Endothelial cell of umbilical vein (primary cell): ENCODE results near the gene ZBP1. TPM values are rescaled to one million over a fixed set of nuclear protein-coding genes. Genes with fewer than 3 reads are reported as not detected.

ENCODE experiments used
- BruUV-seq: library from RNA; stranded (reverse); fragments of 400-500 nt; replicated peaks from 2 replicates; lab custom pipeline; 2021; lab: Mats Ljungman, UMichigan
- CTCF ChIA-PET: fragments of 300-600, 350-600 bp; sonication (Branson Sonifier 250); formaldehyde crosslinking; loops from one replicate; lab custom pipeline; 2021; ENCODE audit warnings: antibody characterized with exemption, inconsistent platforms; lab: Charles Lee
- POLR2A ChIA-PET: fragments of 300-600, 350-600 bp; sonication (Branson Sonifier 250); formaldehyde crosslinking; loops from one replicate; lab custom pipeline; 2021; ENCODE audit warnings: antibody characterized with exemption, inconsistent platforms; lab: Charles Lee
- DNase-seq: peaks from one replicate; pipeline ENCODE4 v3.0.0-alpha.2; 2011; ENCODE audit warnings: low read depth, low spot score
- FAIRE-seq: peaks from 2 replicates; lab custom pipeline; 2011; peaks lifted over from hg19 to GRCh38; lab: Jason Lieb, UNC
- H2AFZ ChIP-seq: 2 replicates; pipeline ENCODE4 v1.6.0; 2012; ENCODE audit warnings: low read depth, low read length, control low read depth, inconsistent platforms
- H3K27ac ChIP-seq: 2 replicates; pipeline ENCODE4 v1.5.1; 2011; ENCODE audit warnings: low read depth, mild to moderate bottlenecking, control low read depth, low read length, moderate library complexity; ENCODE audit not compliant: insufficient read depth
- H3K27me3 ChIP-seq, 2 experiments: 2 replicates each; pipeline versions ENCODE4 v1.6.0 to v1.6.1; 2011; ENCODE audit warnings: low read length in 2 of 2, mixed read lengths in 1 of 2; ENCODE audit not compliant: control insufficient read depth in 2 of 2, insufficient read depth in 2 of 2
- H3K36me3 ChIP-seq, 2 experiments: 2 replicates in 1 of 2; 3 replicates in 1 of 2; pipeline ENCODE4 v1.5.1; 2011; ENCODE audit warnings: low read length in 2 of 2, mild to moderate bottlenecking in 1 of 2, moderate library complexity in 1 of 2; ENCODE audit not compliant: control insufficient read depth in 2 of 2, insufficient read depth in 2 of 2; ENCODE audit errors: extremely low read depth in 1 of 2
- H3K4me1 ChIP-seq: 3 replicates; pipeline ENCODE4 v1.5.1; 2011; ENCODE audit warnings: mild to moderate bottlenecking, low read length; ENCODE audit not compliant: control insufficient read depth, insufficient read depth; ENCODE audit errors: extremely low read depth
- H3K4me2 ChIP-seq: 2 replicates; pipeline ENCODE4 v1.6.1; 2011; ENCODE audit warnings: low read length, control low read depth, mixed read lengths; ENCODE audit not compliant: insufficient read depth
- H3K4me3 ChIP-seq, 3 experiments: fragments of 200-600 bp in 1 of 3; sonication (generic), shearing (Covaris generic) in 1 of 3; replicated peaks in 1 of 3; 2 replicates each; pipeline ENCODE4 v1.5.1; 2011 to 2016; ENCODE audit warnings: control low read depth in 3 of 3, low read length in 3 of 3, mild to moderate bottlenecking in 2 of 3, inconsistent platforms in 1 of 3, low read depth in 1 of 3, moderate library complexity in 1 of 3; ENCODE audit not compliant: insufficient read depth in 1 of 3
- H3K79me2 ChIP-seq: 2 replicates; pipeline ENCODE4 v1.6.0; 2012; ENCODE audit warnings: low read length, inconsistent platforms; ENCODE audit not compliant: control insufficient read depth, insufficient read depth
- H3K9ac ChIP-seq: replicated peaks from 2 replicates; pipeline ENCODE3; 2011; ENCODE audit warnings: low read length, control low read depth; ENCODE audit not compliant: insufficient read depth; ENCODE audit errors: extremely low read depth
- H3K9me1 ChIP-seq: replicated peaks from 3 replicates; pipeline ENCODE4 v1.6.0; 2011; ENCODE audit warnings: mild to moderate bottlenecking, low read length; ENCODE audit not compliant: control insufficient read depth, insufficient read depth; ENCODE audit errors: extremely low read depth
- H3K9me3 ChIP-seq: replicated peaks from 2 replicates; pipeline ENCODE4 v1.5.1; 2012; ENCODE audit warnings: low read length, inconsistent platforms; ENCODE audit not compliant: control insufficient read depth, insufficient read depth
- H4K20me1 ChIP-seq: replicated peaks from 2 replicates; pipeline ENCODE3; 2011; ENCODE audit warnings: mild to moderate bottlenecking, low read length; ENCODE audit not compliant: control insufficient read depth, insufficient read depth; ENCODE audit errors: extremely low read depth
- CTCF ChIP-seq, 2 donors: IDR thresholded peaks; 1 replicate in 1 of 2; 2 replicates in 1 of 2; pipeline ENCODE4 v1.5.1; 2011; ENCODE audit warnings: low read length in 2 of 2, mild to moderate bottlenecking in 2 of 2, moderate library complexity in 2 of 2, control low read depth in 1 of 2, inconsistent platforms in 1 of 2, low read depth in 1 of 2; ENCODE audit not compliant: insufficient read depth in 1 of 2; ENCODE audit errors: extremely low read depth in 1 of 2
- EZH2 ChIP-seq: IDR thresholded peaks from 2 replicates; pipeline ENCODE4 v1.6.1; 2012; ENCODE audit warnings: borderline replicate concordance, low read depth, mild to moderate bottlenecking, moderate library complexity, low read length, inconsistent platforms; ENCODE audit not compliant: severe bottlenecking
- FOS ChIP-seq: IDR thresholded peaks from 2 replicates; pipeline ENCODE4 v1.6.1; 2011; ENCODE audit warnings: mild to moderate bottlenecking, low read length, moderate library complexity, borderline replicate concordance; ENCODE audit not compliant: insufficient read depth
- GATA2 ChIP-seq: IDR thresholded peaks from 2 replicates; pipeline ENCODE4 v1.7.0; 2011; ENCODE audit warnings: low read depth, mild to moderate bottlenecking, moderate library complexity, mixed read lengths, low read length; ENCODE audit not compliant: insufficient read length, insufficient read depth
- JUN ChIP-seq: IDR thresholded peaks from 2 replicates; pipeline ENCODE4 v1.6.1; 2011; ENCODE audit warnings: borderline replicate concordance, low read depth; ENCODE audit not compliant: insufficient read length, insufficient read depth
- MAX ChIP-seq: IDR thresholded peaks from 2 replicates; pipeline ENCODE4 v1.6.1; 2011; ENCODE audit not compliant: insufficient read depth, insufficient read length
- MYC ChIP-seq: IDR thresholded peaks from one replicate; pipeline ENCODE4 v1.6.1; 2011; ENCODE audit warnings: mild to moderate bottlenecking, low read depth, low read length
- POLR2A ChIP-seq: IDR thresholded peaks from 2 replicates; pipeline ENCODE4 v1.6.1; 2012; ENCODE audit warnings: low read depth, mild to moderate bottlenecking, control low read depth, low read length
- POLR2AphosphoS5 ChIP-seq: IDR thresholded peaks from 2 replicates; pipeline ENCODE4 v1.6.1; 2012; ENCODE audit warnings: low read depth, mild to moderate bottlenecking, control low read depth, low read length, moderate library complexity; ENCODE audit not compliant: insufficient read depth
- dilution Hi-C: fragments of 300-500 bp; cut with MboI; formaldehyde crosslinking; loops from one replicate; pipeline ENCODE4 v1.15.0; 2019; ENCODE audit warnings: low sequenced_read_pairs; ENCODE audit not compliant: extremely low pct_ligation_motif_present
- intact Hi-C: fragments of 100-400 bp; cut with micrococcal nuclease; formaldehyde crosslinking; loops from one replicate; pipeline ENCODE4 v1.10.0; 2022
- polyA plus RNA-seq, 4 experiments: library from polyadenylated mRNA; depleted of rRNA in 3 of 4; stranded (reverse) in 3 of 4; unstranded in 1 of 4; fragments of >200 nt; gene quantifications; 2 replicates each; pipeline versions ENCODE4 v1.2.1 to v1.2.3, GENCODE V29; 2011 to 2012; ENCODE audit warnings: missing spikeins in 1 of 4
- total RNA-seq: library from RNA; stranded (reverse); gene quantifications from 2 replicates; pipeline ENCODE4 v1.2.3, GENCODE V29; 2021

Gene ZBP1
- total and polyA plus RNA-seq, 2 donors (not counting 3 experiments of a cell fraction or from before 2014, with no cell fraction given) = not detected

GRCh38 chr20:57576002-57576401 is 44.2 kb downstream of the ZBP1 start:
- no peak overlapping the region for H3K4me2 ChIP-seq
- no peaks in the 10 kb centered on the region for H4K20me1 ChIP-seq
- TF ChIP-seq FOS = no peak
- no peak for TF ChIP-seq POLR2AphosphoS5
- no peak for TF ChIP-seq MYC
- TF ChIP-seq JUN = no peak
- TF ChIP-seq POLR2A = no peak
- TF ChIP-seq MAX = no peak
- TF ChIP-seq CTCF (IDR thresholded peaks at IDR 0.05; ENCODE audit: extremely low read depth in 1 of 2, insufficient read depth in 1 of 2, low read depth in 1 of 2, low read length in 2 of 2) = no peak
- TF ChIP-seq GATA2 = no peak
- TF ChIP-seq EZH2 = no peak
- BruUV-seq = no TSS peak
- H2AFZ ChIP-seq = no peak overlapping the region
- intact Hi-C loops (no loop called here), dilution Hi-C loops (no loop called here)
- H3K27me3 ChIP-seq = peaks cover 4 to 5% of the 10 kb centered on the region in 2 experiments
- ChIA-PET POLR2A (no interaction called here), CTCF (no interaction called here)
- H3K9ac ChIP-seq = no peak overlapping the region
- H3K79me2 ChIP-seq = no peaks in the 10 kb centered on the region
- no peaks in the 10 kb centered on the region for H3K9me3 ChIP-seq
- FAIRE-seq (no peak), DNase-seq (no peak)
- no peaks in the 10 kb centered on the region for H3K9me1 ChIP-seq
- H3K4me1 ChIP-seq = no peaks in the 10 kb centered on the region
- H3K36me3 ChIP-seq = no peaks in the 10 kb centered on the region
- H3K4me3 ChIP-seq = no peak overlapping the region
- no peak overlapping the region for H3K27ac ChIP-seq
